PC-3 (cell line): ENCODE results near the gene CHD2. TPM values are rescaled to one million over a fixed set of nuclear protein-coding genes. Genes with fewer than 3 reads are reported as not detected.
"Not testable (repeated sequence)": the region's sequence is repeated elsewhere in the genome, so short reads cannot be mapped to it uniquely, and the experiment has no call there.

Experiments used
- ATAC-seq: fragments of 200-7000 bp; cut with Tn5 transposase; 2 replicates; pipeline ENCODE4 v1.9.1; 2020; ENCODE audit warnings: mild to moderate bottlenecking, moderate library complexity
- BruUV-seq: library from RNA; stranded (reverse); fragments of 400-500 nt; replicated peaks from 2 replicates; lab custom pipeline; 2021; lab: Mats Ljungman, UMichigan
- CTCF ChIA-PET: fragments of 300-600 bp; sonication (Branson Sonifier 250); formaldehyde crosslinking; loops from one replicate; lab custom pipeline; 2022; ENCODE audit warnings: antibody characterized with exemption; lab: Charles Lee
- POLR2A ChIA-PET: fragments of 300-600 bp; sonication (Branson Sonifier 250); formaldehyde crosslinking; loops from one replicate; lab custom pipeline; 2022; ENCODE audit warnings: antibody characterized with exemption; ENCODE audit not compliant: unreplicated experiment; lab: Charles Lee
- DNase-seq: peaks from one replicate; pipeline ENCODE4 v3.0.0-alpha.2; 2015
- H2AFZ ChIP-seq: fragments of 300-600 bp; sonication (generic); 2 replicates; pipeline ENCODE4 v1.6.0; 2016; ENCODE audit warnings: antibody characterized with exemption, low read length
- H3F3A ChIP-seq: fragments of 300-600 bp; sonication (generic); one replicate; pipeline ENCODE4 v1.6.0; 2017; ENCODE audit warnings: antibody characterized with exemption, low read length, control low read depth, mild to moderate bottlenecking; ENCODE audit not compliant: unreplicated experiment
- H3K27ac ChIP-seq: fragments of 300-600 bp; sonication (generic); 2 replicates; pipeline ENCODE4 v1.5.1; 2016; ENCODE audit warnings: mild to moderate bottlenecking, low read length
- H3K27me3 ChIP-seq: fragments of 300-600 bp; sonication (generic); 2 replicates; pipeline ENCODE4 v1.6.1; 2016; ENCODE audit warnings: low read length, mixed read lengths
- H3K36me3 ChIP-seq: fragments of 300-600 bp; sonication (generic); 2 replicates; pipeline ENCODE4 v1.6.1; 2016; ENCODE audit warnings: low read depth, mixed run types, low read length, mixed read lengths
- H3K4me1 ChIP-seq: fragments of 300-600 bp; sonication (generic); 2 replicates; pipeline ENCODE4 v1.5.1; 2016; ENCODE audit warnings: low read length; ENCODE audit not compliant: insufficient read depth
- H3K4me2 ChIP-seq: fragments of 300-600 bp; sonication (generic); 2 replicates; pipeline ENCODE4 v1.6.0; 2016; ENCODE audit warnings: low read length
- H3K4me3 ChIP-seq: fragments of 300-600 bp; sonication (generic); 2 replicates; pipeline ENCODE4 v1.5.1; 2016; ENCODE audit warnings: mild to moderate bottlenecking, low read length, mixed read lengths
- H3K79me2 ChIP-seq: fragments of 300-600 bp; sonication (generic); 2 replicates; pipeline ENCODE4 v1.6.1; 2017; ENCODE audit warnings: low read length, mixed read lengths
- H3K9ac ChIP-seq: fragments of 300-600 bp; sonication (generic); 2 replicates; pipeline ENCODE4 v1.6.0; 2016; ENCODE audit warnings: mild to moderate bottlenecking, low read length
- H3K9me2 ChIP-seq: fragments of 300-600 bp; sonication (generic); replicated peaks from 2 replicates; pipeline ENCODE4 v1.6.1; 2016; ENCODE audit warnings: mixed run types, low read length, mixed read lengths
- H3K9me3 ChIP-seq: fragments of 300-600 bp; sonication (generic); 2 replicates; pipeline ENCODE4 v1.6.1; 2016; ENCODE audit warnings: low read length, mixed read lengths
- H4K20me1 ChIP-seq: fragments of 300-600 bp; sonication (generic); 2 replicates; pipeline ENCODE4 v1.6.1; 2016; ENCODE audit warnings: low read length, mixed read lengths
- EZH2 ChIP-seq: fragments of 300-600 bp; sonication (generic); IDR thresholded peaks from one replicate; pipeline ENCODE4 v1.6.1; 2017; ENCODE audit warnings: antibody characterized with exemption, mild to moderate bottlenecking, low read length; ENCODE audit not compliant: unreplicated experiment
- EZH2phosphoT487 ChIP-seq: fragments of 300-600 bp; sonication (generic); IDR thresholded peaks from 2 replicates; pipeline ENCODE4 v1.6.1; 2018; ENCODE audit warnings: mild to moderate bottlenecking, antibody characterized with exemption, low read length, borderline replicate concordance
- intact Hi-C: fragments of 100-400 bp; cut with micrococcal nuclease; formaldehyde crosslinking; loops from 2 replicates; pipeline ENCODE4 v1.9.0; 2023
- total RNA-seq: library from RNA; depleted of rRNA; stranded (reverse); fragments of >200 nt; gene quantifications from 2 replicates; pipeline ENCODE4 v1.2.3, GENCODE V29; 2014
- TF ChIP-seq, protein P1 (sequence below): fragments of 300-600 bp; sonication (generic); conservative IDR thresholded peaks from 2 replicates; pipeline ENCODE4 v1.5.1; 2017; ENCODE audit warnings: antibody characterized with exemption, low read depth, mild to moderate bottlenecking, low read length

The CHD2 gene
- total RNA-seq, 1 experiment from 2014 or later, result 42.7 TPM

DNA sequence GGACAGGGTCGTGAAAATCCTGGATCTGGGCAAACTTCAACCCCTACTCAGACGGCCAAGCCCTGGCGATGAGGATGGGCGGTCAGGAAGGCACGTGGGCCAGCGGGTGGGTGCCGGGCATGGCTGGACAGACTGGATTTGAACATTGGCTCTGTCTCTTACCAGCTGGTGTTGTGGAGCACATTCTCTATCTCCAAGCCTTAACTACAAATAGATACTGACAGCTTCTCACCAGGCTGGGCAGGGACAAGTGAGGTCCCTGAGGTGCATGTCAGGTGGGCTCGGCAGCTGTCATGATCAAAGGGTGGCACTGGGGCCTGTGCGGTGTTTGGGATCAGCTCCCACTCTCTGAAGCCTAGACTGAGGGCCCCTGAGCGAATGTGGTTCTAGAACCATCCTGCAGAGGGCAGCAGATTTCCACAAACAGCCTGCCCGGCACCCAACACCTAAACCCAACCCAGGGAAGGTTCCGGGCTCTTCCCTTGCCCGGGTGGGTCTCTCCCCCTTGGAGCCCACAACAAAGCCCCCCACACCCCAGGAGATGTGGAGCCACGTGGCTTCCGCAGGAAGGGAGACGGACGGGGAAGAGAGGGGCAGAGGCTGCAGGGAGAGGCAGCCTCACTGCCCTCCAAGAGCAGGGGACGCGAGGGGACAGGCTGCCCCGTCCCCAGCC lies 130.4 kb downstream of the CHD2 start:
- peak; percentile 81 for ATAC-seq
- Histone ChIP-seq H3K4me1 (no peaks in the 10 kb centered on the region), H4K20me1 (no peaks in the 10 kb centered on the region), H3K9me2 (no peaks in the 10 kb centered on the region), H3K4me3 (no peak overlapping the region), H3K27ac (no peak overlapping the region), H2AFZ (no peak overlapping the region), H3K9ac (no peak overlapping the region), H3K9me3 (no peaks in the 10 kb centered on the region), H3F3A (no peaks in the 10 kb centered on the region), H3K79me2 (no peaks in the 10 kb centered on the region), H3K4me2 (no peak overlapping the region), H3K27me3 (no peaks in the 10 kb centered on the region), H3K36me3 (peaks cover 8% of the 10 kb centered on the region)
- TF ChIP-seq, protein P1, sequence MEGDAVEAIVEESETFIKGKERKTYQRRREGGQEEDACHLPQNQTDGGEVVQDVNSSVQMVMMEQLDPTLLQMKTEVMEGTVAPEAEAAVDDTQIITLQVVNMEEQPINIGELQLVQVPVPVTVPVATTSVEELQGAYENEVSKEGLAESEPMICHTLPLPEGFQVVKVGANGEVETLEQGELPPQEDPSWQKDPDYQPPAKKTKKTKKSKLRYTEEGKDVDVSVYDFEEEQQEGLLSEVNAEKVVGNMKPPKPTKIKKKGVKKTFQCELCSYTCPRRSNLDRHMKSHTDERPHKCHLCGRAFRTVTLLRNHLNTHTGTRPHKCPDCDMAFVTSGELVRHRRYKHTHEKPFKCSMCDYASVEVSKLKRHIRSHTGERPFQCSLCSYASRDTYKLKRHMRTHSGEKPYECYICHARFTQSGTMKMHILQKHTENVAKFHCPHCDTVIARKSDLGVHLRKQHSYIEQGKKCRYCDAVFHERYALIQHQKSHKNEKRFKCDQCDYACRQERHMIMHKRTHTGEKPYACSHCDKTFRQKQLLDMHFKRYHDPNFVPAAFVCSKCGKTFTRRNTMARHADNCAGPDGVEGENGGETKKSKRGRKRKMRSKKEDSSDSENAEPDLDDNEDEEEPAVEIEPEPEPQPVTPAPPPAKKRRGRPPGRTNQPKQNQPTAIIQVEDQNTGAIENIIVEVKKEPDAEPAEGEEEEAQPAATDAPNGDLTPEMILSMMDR, result peak; percentile 86
- TF ChIP-seq EZH2phosphoT487 (no peak), EZH2 (no peak)
- POLR2A ChIA-PET, result no interaction called here
- BruUV-seq, result no TSS peak
- intact Hi-C loops, result no loop called here
- CTCF ChIA-PET, result interaction anchor here (0.5 to 1.2 kb wide), 7 partner anchors 58 to 1294 kb away, joined by 3 to 17 read pairs (median 3); no protein-coding TSS in a partner anchor
- peak; percentile 75 for DNase-seq

DNA sequence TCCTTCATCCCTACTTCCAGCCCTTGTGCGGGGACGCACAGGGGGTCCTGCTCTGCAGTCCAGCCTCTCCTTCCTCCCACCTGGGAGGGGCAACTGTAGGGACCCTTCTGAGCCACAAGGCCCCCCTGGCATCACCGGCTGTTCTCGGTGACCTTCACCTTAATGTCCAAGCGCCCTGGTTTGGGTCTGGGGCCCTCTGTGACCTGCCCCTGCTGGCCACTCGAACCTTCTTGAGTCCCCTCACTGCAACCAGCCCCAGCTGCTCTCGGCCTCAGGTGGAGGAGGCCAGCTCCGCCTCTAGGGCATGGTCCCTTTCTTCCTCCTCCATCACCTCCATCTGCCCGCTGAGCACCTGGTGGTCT lies 131.0 kb downstream of the CHD2 start:
- no peaks in the 10 kb centered on the region for H3K27me3 ChIP-seq
- H3K4me1 ChIP-seq, result no peaks in the 10 kb centered on the region
- H3K4me3 ChIP-seq, result no peak overlapping the region
- no TSS peak for BruUV-seq
- H3K9me2 ChIP-seq, result no peaks in the 10 kb centered on the region
- intact Hi-C loops, result no loop called here
- no peaks in the 10 kb centered on the region for H4K20me1 ChIP-seq
- CTCF ChIA-PET, result interaction anchor here (1.0 to 1.2 kb wide), 2 partner anchors 57 to 1089 kb away, joined by 3 to 17 read pairs; no protein-coding TSS in a partner anchor
- H3K36me3 ChIP-seq, result peaks cover 3% of the 10 kb centered on the region; the same call in 1 of the 2 replicates
- no peaks in the 10 kb centered on the region for H3K79me2 ChIP-seq
- H3K27ac ChIP-seq, result no peak overlapping the region
- ATAC-seq (no peak), DNase-seq (no peak)
- no peak overlapping the region for H3K4me2 ChIP-seq
- POLR2A ChIA-PET, result no interaction called here
- H2AFZ ChIP-seq, result no peak overlapping the region
- no peak overlapping the region for H3K9ac ChIP-seq
- TF ChIP-seq EZH2 (no peak), EZH2phosphoT487 (no peak)
- TF ChIP-seq, protein P1, result no peak
- H3F3A ChIP-seq, result no peaks in the 10 kb centered on the region
- H3K9me3 ChIP-seq, result no peaks in the 10 kb centered on the region

- H3K79me2 ChIP-seq, H3K9me2 ChIP-seq, POLR2A ChIA-PET, H2AFZ ChIP-seq, DNase-seq, CTCF ChIA-PET, BruUV-seq, H3K4me3 ChIP-seq, H3K36me3 ChIP-seq, H3K9ac ChIP-seq, H4K20me1 ChIP-seq, H3K9me3 ChIP-seq, H3K4me1 ChIP-seq, ATAC-seq, intact Hi-C loops, H3F3A ChIP-seq, H3K27ac ChIP-seq, H3K27me3 ChIP-seq, H3K4me2 ChIP-seq: not testable (repeated sequence)
Measured at GRCh38 chr15:93031557-93032384, 131.6 kb downstream of the CHD2 start.

- DNase-seq, ATAC-seq, H3K36me3 ChIP-seq, CTCF ChIA-PET, H3K4me1 ChIP-seq, BruUV-seq, H3K9ac ChIP-seq, H3K27ac ChIP-seq, intact Hi-C loops, H3K9me2 ChIP-seq, H3K4me3 ChIP-seq, H4K20me1 ChIP-seq, POLR2A ChIA-PET, H3K27me3 ChIP-seq, H3K79me2 ChIP-seq, H3F3A ChIP-seq, H3K9me3 ChIP-seq, H2AFZ ChIP-seq, H3K4me2 ChIP-seq: not testable (repeated sequence)
Measured at GRCh38 chr15:93032515-93033206, 132.5 kb downstream of the CHD2 start.
